HG03342 (cell line): ENCODE results near the gene EZH1.
"Not testable (repeated sequence)": the region's sequence is repeated elsewhere in the genome, so short reads cannot be mapped to it uniquely, and the experiment has no call there.

Source experiments
- ATAC-seq: cut with Tn5 transposase; IDR thresholded peaks from one replicate; pipeline ENCODE4 v1.9.1; 2021; ENCODE audit warnings: mild to moderate bottlenecking, moderate library complexity; ENCODE audit not compliant: unreplicated experiment

The EZH1 gene

GRCh38 chr17:42670789-42671657 is 73.8 kb downstream of the EZH1 start:
- no peak for ATAC-seq

GRCh38 chr17:42669977-42670788 is 74.7 kb downstream of the EZH1 start:
- no peak for ATAC-seq

DNA sequence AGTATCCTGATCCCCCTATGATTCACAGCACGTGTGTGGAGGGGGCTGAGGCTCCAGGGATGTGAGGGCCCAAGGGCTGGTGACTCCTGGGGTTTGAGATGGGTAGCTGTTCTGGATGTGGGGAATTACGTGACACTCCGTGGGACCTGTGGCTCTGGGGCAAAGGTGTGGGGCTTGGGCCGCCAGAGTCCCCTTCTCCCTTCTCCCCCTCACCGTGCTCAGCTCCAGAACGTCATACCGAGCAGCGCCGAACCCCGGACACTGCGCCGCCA is 75.2 kb downstream of the EZH1 start:
- ATAC-seq = no peak

- ATAC-seq = no peak
These were observed 77.5 kb downstream of the EZH1 start for GRCh38 chr17:42667088-42667951.

GRCh38 chr17:42666126-42666525 is 78.7 kb downstream of the EZH1 start:
- ATAC-seq = not testable (repeated sequence)

- ATAC-seq = no peak
These were observed 79.2 kb downstream of the EZH1 start for GRCh38 chr17:42665581-42666001.

- no peak for ATAC-seq
These were observed 84.0 kb downstream of the EZH1 start for GRCh38 chr17:42660692-42661345.

DNA sequence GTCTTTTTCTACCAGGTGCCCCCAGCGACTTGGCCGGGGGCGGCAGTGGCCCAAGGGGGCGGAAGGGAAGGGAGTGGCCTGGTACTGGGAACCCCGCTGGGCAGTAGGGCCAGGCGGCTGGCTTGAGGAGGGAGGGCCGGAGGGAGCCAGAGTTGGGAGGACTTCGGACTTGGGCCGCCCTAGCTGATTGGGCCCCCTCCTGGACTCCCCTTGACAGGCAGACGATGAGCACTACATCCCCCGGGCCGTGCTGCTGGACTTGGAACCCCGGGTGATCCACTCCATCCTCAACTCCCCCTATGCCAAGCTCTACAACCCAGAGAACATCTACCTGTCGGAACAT is 84.9 kb downstream of the EZH1 start:
- not testable (repeated sequence) for ATAC-seq

GRCh38 chr17:42659079-42659931 is 85.5 kb downstream of the EZH1 start, which contains the start of gene TUBG2:
Gene TUBG2, plus strand, starts transcription at chr17:42659284. Its CDS starts 220 bp downstream, at chr17:42659504.
- no peak for ATAC-seq

- ATAC-seq = no peak
These were observed 86.8 kb downstream of the EZH1 start for GRCh38 chr17:42657824-42658588.

DNA sequence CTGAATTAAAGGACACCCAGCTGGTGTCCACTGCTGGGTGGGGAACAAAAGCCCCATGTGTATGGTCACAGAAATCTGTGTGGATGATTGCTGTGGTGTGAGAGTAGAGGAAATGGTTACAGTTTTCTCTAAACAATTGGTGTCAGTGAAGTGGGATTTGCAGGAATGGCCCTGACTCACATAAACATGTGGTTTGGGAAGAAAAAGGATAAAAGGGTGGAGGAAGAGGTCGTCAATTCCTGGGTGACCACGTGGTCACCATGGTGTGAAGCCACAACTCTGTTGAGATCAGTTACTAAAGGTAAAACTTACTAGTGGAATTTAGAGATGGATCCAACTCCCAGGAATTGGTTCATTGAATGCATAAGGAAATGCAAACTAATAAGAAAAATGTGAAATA is 89.3 kb downstream of the EZH1 start:
- ATAC-seq = no peak

DNA sequence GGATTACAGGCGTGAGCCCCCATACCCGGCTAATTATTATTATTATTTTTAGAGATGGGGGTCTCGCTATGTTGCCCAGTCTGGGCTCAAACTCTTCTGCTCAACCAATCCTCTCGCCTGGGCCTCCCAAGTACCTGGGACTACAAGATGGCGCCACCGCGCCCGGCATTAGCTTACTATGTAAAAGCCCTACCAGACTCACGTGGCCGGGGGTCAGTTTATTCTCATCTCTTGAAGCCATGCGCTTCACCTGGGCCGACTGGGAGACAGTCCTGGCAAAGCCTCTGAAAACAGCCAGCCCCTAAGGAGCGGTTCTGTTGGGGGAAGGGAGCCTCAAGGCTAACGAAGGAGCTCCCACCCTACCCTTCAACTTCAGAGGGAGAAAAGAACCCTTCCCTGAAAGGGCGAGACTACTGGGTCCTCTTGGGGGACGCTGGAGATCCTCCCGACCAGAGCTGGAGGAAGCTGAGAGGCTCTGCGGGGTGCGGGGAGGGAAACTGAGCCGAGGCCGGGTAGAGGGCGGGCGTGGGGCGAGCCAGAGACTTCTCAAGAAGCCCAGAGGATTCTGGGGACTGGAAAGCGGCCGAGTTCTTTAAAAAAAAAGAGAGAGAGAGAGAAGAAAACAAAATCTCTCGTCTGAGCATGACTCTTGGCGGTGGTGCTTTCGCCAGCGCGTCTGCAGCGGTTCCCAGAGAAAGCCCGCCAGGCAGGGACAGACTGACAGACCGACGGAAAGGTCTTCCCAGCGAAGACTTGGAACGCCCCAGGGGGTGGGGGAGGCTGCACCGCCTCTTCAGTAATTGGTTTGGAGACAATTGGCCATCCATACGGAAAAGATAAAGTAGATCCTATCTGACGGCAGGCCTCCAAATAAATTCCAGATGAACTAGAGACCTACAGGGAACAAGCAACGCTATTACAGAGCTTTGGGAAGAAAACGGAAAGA is 91.4 kb downstream of the EZH1 start:
- no peak for ATAC-seq

GRCh38 chr17:42651392-42651791 is 93.4 kb downstream of the EZH1 start:
- ATAC-seq = no peak
